Kidney capillary endothelial cell (primary cell): ENCODE measurements around the gene HSPA14.
"Not testable (repeated sequence)": the region's sequence is repeated elsewhere in the genome, so short reads cannot be mapped to it uniquely, and the experiment has no call there.

Source experiments
- DNase-seq: peaks from one replicate; pipeline ENCODE4 v3.0.0-alpha.2; 2018; ENCODE audit warnings: low spot score

HSPA14 gene

DNA sequence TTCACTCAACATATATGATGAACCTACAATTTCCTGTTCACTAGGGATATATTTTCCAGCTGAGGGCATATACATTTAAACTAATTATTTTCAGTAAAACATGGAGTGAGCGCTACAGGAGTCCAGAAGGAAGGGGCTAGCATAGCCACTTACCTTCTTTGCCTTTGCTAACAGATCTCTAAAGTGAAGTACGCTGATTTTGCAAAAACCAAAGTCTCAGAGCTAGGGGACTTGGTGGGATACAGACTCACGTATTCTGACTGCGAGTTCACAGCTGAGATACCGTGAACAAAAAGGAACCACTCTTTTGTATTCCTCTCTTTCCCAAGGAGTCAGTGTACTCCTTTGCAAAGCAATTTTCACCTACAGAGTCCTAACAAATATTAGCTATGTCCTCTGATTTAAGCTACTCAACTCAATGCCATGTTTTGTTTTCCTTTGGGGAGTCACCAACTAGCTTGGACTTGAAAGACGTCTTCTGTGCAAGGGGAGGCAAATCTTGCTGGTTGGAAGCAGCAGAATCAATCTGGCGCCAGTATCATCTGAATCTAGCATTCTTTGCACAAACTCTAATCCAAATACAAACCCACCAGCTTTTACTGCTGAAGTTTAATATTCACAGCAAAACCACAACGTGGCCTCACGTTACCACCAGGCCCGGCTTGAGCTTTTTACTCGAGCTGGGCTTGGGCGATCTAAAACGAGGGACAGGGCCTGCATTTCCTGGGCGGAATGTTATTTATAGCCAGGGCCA, 926 bp upstream of the HSPA14 start:
- DNase-seq, result peak; percentile 23

DNA sequence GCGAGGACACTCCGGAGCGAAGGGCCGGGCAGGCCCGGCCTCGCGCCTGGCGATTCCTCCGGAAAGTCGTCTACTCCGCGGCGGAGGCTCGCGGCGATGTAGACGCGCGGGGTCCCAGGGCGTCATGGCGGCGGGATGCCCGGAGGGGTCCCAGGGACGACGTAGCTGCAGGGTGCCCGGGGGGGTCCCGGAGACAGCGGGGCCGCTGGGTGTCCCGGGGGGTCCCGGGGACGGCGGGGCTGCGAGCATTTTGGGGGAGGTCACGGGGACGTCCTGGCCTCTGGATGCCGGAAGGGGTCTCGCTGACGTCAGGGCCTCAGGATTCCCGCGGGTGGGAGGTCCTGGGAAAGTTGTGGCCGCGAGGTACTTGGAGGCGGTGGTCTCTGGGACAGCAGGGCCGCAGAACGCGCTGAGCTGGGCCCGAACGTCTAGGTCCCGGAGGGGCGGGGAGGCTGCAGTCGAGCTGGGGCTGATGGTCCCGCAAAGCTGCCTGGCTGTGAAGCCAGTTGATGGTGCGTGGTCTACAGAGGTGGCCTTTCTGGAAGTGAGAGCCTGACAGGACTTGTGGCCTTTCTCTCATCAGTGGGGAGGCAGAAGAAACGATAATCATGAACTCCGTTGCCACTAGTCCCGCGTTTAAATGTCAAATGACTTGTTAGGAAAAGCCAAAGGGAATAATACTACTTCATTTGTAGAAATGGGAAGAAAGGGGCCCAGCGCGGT, 637 bp downstream of the HSPA14 start:
- no peak for DNase-seq

DNA sequence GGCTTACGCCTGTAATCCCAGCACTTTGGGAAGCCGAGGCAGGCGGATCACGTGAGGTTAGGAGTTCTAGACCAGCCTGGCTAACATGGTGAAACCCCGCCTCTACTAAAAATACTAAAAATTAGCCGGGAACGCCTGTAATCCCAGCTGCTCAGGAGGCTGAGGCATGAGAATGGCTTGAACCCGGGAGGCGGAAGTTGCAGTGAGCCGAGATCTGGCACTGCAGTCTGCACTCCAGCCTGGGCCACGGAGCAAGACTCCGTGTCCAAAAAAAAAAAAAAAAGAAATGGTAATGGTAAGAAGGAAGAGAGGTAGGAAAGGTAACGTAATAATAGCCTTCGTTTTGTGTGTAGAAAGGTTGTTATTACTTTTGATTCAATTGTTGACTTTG, 1.2 kb downstream of the HSPA14 start:
- no peak for DNase-seq

GRCh38 chr10:14840178-14840577, 2.1 kb downstream of the HSPA14 start:
- DNase-seq, result no peak

GRCh38 chr10:14843327-14843988, 5.4 kb downstream of the HSPA14 start:
- DNase-seq, result no peak

DNA sequence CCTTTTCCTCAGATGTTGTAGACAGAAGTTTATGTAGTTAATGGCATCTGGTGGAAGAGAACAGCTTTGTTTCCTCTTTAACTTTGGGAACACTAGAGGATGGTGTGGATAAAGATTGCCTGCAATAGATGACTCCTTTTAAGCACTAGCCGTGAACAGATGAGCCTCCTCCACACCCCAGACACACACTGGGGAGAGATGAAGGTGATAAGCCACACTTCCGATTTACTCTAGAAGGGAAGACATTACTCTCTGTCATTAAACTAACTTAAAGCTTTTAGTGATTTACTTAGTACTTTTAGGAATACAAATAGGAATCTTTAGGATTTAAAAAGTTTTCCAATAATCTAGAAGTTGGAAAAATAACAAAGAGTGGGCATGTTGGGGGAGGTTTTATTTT, 6.8 kb downstream of the HSPA14 start:
- no peak for DNase-seq

GRCh38 chr10:14852236-14852635, 14.1 kb downstream of the HSPA14 start:
- no peak for DNase-seq

DNA sequence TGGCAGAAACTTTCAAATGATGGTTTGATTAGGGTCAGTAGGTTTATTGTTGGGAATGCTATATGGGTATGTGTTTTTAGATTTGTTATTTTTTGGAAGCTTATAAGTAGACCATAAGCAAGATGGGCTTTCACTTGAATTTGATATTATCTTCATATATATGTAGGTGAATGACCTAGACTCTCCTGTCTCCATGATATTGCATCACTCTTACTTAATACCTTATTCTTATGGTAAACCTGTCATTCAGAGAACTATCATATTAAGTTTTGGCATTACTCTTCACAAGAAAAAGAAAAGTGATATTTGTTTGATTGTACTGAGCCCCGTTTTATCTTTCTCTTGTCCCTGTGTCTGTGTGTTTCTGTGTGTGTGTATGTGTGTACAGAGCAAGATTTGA, 17.3 kb downstream of the HSPA14 start:
- DNase-seq, result no peak

DNA sequence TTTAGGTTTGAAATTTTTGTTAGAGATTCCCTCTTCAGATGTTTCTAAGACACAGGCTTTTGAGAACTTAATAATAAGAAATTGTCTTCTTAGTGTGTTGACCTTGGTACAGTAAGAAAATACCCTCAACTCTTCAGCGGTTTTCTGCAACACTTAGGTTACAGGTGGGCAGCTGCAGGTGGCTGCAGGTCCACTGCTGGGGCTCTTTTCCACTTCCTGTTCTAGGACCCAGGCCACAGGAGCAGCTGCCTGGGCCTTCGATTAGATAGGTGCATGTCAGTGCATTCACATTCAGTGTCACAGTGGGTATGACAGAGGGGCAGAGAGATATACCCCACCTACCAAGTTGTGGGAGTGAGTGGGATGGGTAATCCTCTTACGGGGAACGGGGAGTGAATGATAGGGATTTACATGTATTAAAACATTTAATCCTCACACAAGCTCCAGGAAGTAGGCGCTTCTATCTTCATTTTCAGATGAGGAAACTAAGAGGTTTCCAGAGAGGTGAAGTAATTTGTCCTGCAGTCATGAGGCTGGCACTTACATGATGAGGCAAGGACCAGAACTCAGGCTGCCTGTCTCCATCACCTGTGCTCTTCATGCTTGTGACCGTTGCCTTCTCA, 20.3 kb downstream of the HSPA14 start:
- no peak for DNase-seq

DNA sequence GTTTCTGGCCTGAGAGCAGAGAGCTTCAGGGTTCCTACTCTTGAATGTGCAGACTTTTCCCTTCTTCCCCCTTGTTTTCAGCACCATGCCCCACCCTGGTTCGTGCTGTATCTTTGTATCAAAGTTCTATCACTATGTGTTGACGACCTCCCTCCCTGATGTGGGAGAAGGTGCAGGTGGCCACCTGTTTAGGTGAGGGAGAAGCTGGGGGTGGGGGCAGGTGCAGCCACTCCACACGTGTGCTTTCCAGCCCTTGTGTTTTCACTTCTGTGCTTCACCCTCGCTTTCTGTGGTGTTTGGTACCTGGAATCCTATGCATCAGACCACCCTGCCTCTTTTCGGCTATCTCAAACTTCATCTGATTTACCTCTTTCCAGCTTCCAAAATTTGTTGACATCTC, 20.9 kb downstream of the HSPA14 start:
- no peak for DNase-seq

GRCh38 chr10:14859775-14860174, 21.7 kb downstream of the HSPA14 start:
- no peak for DNase-seq

DNA sequence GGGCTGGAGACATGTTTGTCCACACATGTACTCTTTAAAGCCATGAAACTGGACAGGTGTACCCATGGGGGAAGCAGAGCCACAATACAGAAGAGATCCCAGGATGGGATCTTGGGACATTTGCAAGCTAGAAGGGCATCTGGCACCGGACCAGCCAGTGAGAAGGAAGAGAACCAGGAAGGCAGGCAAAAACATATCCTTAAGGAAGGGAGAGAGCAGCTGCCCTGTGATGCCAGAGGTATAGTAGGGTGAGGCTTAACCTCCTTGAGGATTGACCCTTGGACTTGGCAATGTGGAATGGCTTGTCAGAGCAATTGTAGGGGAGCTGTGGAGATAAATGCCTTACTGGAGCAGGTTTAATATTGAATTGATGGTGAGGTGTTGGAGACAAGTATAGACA, 22.7 kb downstream of the HSPA14 start:
- DNase-seq, result no peak

DNA sequence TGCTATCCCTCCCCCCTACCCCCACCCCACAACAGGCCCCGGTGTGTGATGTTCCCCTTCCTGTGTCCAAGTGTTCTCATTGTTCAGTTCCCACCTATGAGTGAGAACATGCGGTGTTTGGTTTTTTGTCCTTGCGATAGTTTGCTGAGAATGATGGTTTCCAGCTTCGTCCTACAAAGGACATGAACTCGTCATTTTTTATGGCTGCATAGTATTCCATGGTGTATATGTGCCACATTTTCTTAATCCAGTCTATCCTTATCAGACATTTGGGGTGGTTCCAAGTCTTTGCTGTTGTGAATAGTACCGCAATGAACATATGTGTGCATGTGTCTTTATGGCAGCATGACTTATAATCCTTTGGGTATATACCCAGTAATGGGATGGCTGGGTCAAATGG, 26.4 kb downstream of the HSPA14 start:
- DNase-seq, result not testable (repeated sequence)

DNA sequence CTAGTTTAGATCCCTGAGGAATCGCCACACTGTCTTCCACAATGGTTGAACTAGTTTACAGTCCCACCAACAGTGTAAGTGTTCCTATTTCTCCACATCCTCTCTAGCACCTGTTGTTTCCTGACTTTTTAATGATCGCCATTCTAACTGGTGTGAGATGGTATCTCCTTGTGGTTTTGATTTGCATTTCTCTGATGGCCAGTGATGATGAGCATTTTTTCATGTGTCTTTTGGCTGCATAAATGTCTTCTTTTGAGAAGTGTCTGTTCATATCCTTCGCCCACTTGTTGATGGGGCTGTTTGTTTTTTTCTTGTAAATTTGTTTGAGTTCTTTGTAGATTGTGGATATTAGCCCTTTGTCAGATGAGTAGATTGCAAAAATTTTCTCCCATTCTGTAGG, 26.8 kb downstream of the HSPA14 start:
- not testable (repeated sequence) for DNase-seq

DNA sequence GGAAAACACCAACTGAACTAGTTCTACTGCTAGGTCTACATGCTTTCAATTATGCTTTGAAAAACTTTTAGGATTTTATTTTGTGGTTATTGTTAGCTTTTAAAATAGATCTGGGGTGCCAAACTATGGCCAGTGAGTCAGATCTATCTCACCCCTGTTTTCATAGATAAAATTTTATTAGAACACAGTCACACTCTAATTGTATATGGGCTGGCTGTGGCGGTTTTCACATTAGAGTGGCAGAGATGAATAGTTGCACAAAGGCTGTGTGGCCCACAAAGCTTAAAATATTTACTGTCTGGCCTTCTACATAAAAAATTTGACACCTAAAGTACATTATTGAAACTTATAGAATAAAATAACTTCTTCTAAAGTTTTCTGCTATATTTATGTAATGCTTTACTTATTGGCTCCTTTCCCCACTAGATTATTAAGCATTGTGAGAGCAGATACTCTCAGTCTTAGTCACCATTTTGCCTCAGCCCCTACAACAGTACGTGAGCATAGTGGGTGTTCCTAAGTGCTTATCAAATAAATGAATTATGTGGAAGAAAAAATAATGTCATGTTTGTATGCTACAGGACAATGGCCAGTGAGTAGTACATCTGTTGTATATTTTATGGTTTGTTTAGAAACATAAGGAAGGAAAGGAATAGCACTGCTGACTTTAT, 35.1 kb downstream of the HSPA14 start:
- peak; percentile 11 for DNase-seq

DNA sequence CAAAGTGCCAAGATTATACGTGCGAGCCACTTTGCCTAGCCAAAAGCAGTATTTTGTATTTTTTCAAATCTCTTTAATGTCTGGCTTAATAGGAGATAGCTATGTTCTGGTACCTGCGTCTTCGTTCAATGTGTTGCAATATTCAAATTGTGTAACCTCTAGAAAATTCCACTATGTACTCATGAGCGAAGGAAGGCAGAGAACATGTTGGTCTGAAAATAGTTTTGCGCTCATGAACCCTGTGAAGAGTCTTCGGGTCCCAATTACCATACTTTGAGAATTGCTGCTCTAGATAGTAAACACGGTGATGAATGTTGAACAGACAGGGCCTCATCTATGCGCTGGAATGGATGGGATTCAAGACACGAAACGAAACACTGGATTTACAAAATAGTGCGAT, 37.8 kb downstream of the HSPA14 start:
- no peak for DNase-seq

DNA sequence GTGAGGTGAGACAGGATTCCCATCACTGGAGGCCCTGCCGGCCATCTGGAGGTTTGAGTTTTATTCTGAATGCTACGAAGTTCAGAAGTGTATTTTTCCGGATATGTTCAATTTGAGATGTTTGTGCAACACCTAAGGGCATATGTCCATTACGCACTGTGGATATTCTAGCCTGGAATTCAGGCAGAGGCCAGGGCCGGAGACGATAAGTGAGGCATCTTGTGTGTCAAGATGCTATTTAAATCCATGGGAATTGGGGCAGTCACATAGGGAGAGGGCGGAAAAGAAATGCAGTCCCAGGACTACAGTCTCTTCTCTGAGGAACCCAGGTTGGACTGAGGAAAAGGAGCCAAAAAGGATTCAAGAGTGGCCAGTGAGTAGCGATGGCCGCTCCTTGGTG, 38.7 kb downstream of the HSPA14 start:
- DNase-seq, result no peak

GRCh38 chr10:14878266-14879123, 40.4 kb downstream of the HSPA14 start, which contains the start of gene SUV39H2:
SUV39H2 (plus strand) TSS chr10:14878866; CDS start chr10:14878889, 23 bp downstream.
- peak; percentile 92 for DNase-seq

GRCh38 chr10:14879124-14879927, 41.2 kb downstream of the HSPA14 start:
- DNase-seq, result peak; percentile 26

DNA sequence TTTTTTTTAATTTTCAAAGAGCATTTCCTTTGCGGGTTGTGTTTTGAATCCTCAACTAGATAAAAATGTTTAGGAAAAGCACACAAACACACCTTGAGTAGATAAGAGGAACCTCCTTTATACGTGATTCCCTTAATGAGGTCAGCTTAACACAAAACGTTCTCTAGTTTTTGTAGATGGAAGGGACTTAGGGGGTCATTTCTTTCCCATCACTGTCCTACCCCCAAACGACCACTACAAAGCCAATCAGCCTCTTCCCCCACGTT, 41.8 kb downstream of the HSPA14 start:
- no peak for DNase-seq
